SK-N-MC (cell line): Measurements from ENCODE around the gene IL13RA1.

Experiments
- DNase-seq: peaks from one replicate; pipeline ENCODE4 v3.0.0-alpha.2; 2011; ENCODE audit warnings: low read depth, low spot score
- H3K27ac ChIP-seq: fragments of 200-600 bp; sonication (generic); 2 replicates; pipeline ENCODE4 v1.5.1; 2016; ENCODE audit warnings: mixed run types
- H3K36me3 ChIP-seq: fragments of 200-600 bp; sonication (generic); 2 replicates; pipeline ENCODE4 v1.6.1; 2017; ENCODE audit warnings: antibody characterized with exemption, low read length, mixed read lengths; ENCODE audit not compliant: insufficient read depth
- H3K4me3 ChIP-seq: fragments of 200-600 bp; sonication (generic); 2 replicates; pipeline ENCODE4 v1.5.1; 2016
- H3K9ac ChIP-seq: fragments of 200-600 bp; sonication (generic); 2 replicates; pipeline ENCODE4 v1.8.0; 2017; ENCODE audit warnings: mixed run types, mixed read lengths; ENCODE audit not compliant: insufficient read length
- H3K9me3 ChIP-seq: fragments of 200-600 bp; sonication (generic); 2 replicates; pipeline ENCODE4 v1.6.1; 2017; ENCODE audit warnings: low read depth, mild to moderate bottlenecking, antibody characterized with exemption, low read length, moderate library complexity, mixed read lengths
- EZH2 ChIP-seq: fragments of 200-600 bp; sonication (generic); IDR thresholded peaks from one replicate; pipeline ENCODE4 v1.6.1; 2017; ENCODE audit warnings: antibody characterized with exemption
- FOXP2 ChIP-seq: optimal IDR thresholded peaks from 2 replicates; pipeline ENCODE3; 2011; ENCODE audit warnings: mild to moderate bottlenecking, moderate library complexity; ENCODE audit not compliant: insufficient read depth; ENCODE audit errors: extremely low read length, control extremely low read depth
- POLR2AphosphoS5 ChIP-seq: IDR thresholded peaks from 2 replicates; pipeline ENCODE4 v1.6.1; 2012; ENCODE audit warnings: mild to moderate bottlenecking, low read depth, low read length, borderline replicate concordance

The IL13RA1 gene

DNA sequence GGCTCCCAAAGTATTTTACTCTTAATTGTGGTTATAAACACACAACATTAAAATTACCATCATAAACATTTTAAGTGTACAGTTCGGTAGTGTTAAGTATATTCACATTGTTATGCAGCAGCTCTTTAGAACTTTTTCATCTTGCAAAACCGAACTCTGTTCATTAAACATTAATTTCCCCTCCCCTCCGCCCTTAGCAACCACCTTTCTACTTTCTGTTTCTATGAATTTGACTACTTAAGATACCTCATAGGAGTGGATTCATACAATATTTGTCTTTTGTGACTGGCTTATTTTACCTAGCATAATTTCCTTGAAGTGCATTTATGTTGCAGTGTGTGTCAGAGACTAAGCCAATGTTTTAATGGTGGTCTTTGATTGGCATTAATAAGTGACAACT lies 32.6 kb downstream of the IL13RA1 start:
- no peak overlapping the region for H3K4me3 ChIP-seq
- H3K9me3 ChIP-seq, result no peaks in the 10 kb centered on the region
- H3K27ac ChIP-seq, result no peak overlapping the region
- DNase-seq, result no peak
- TF ChIP-seq POLR2AphosphoS5, result no peak
- TF ChIP-seq FOXP2, result no peak
- H3K9ac ChIP-seq, result no peak overlapping the region
- no peaks in the 10 kb centered on the region for H3K36me3 ChIP-seq

GRCh38 chrX:118761939-118762707 lies 34.7 kb downstream of the IL13RA1 start:
- Histone ChIP-seq H3K4me3 (no peak overlapping the region), H3K9me3 (no peaks in the 10 kb centered on the region), H3K27ac (no peak overlapping the region), H3K9ac (no peak overlapping the region), H3K36me3 (no peaks in the 10 kb centered on the region)
- DNase-seq, result no peak
- TF ChIP-seq POLR2AphosphoS5 (no peak), FOXP2 (no peak), EZH2 (no peak)

DNA sequence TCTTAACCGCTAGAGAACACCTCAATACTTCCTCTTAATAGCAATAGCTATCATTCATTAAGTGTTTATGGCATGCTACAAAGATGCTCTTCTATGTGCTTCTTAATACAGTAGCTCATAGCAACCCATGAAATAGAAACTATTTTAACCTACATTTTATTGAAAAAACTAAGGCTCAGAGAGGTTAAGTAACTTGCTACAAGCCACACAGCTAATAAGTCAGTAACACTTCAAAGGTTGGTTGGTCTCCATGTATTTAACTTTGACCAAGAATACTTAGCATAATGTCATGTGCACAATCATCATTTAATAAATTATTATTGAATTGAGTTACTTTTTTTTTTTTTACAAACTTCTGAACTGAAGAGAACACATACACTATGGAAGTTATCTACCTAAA lies 36.1 kb downstream of the IL13RA1 start:
- no peak for TF ChIP-seq POLR2AphosphoS5
- no peak for TF ChIP-seq EZH2
- TF ChIP-seq FOXP2, result no peak

DNA sequence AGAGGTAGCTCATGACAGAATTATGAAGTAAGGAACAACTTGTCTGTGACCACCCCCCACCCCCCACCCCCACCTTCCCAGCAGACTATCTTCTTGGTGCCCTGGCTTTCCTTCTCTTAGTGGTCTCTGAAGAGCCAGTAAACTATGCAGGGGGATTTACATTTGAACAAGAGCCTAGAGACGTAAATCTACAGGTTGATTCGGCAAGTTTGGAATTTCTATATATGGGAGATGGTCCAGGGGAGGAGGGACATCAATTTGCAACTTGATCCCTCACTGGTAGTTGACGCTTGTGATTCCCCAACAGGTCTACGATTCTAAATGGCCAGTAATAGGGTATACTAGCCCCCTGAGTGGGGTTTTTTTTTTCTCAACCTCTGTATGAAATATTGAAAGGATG lies 36.7 kb downstream of the IL13RA1 start:
- Histone ChIP-seq H3K9ac (no peak overlapping the region), H3K36me3 (no peaks in the 10 kb centered on the region), H3K27ac (no peak overlapping the region), H3K9me3 (no peaks in the 10 kb centered on the region), H3K4me3 (no peak overlapping the region)
- DNase-seq, result no peak
- no peak for TF ChIP-seq EZH2
- TF ChIP-seq FOXP2, result no peak
- TF ChIP-seq POLR2AphosphoS5, result no peak

More for the DNA sequence above, 36.1 kb downstream of the IL13RA1 start:
- Histone ChIP-seq H3K9me3 (no peaks in the 10 kb centered on the region), H3K4me3 (no peak overlapping the region), H3K36me3 (no peaks in the 10 kb centered on the region), H3K9ac (no peak overlapping the region), H3K27ac (no peak overlapping the region)
- no peak for DNase-seq

DNA sequence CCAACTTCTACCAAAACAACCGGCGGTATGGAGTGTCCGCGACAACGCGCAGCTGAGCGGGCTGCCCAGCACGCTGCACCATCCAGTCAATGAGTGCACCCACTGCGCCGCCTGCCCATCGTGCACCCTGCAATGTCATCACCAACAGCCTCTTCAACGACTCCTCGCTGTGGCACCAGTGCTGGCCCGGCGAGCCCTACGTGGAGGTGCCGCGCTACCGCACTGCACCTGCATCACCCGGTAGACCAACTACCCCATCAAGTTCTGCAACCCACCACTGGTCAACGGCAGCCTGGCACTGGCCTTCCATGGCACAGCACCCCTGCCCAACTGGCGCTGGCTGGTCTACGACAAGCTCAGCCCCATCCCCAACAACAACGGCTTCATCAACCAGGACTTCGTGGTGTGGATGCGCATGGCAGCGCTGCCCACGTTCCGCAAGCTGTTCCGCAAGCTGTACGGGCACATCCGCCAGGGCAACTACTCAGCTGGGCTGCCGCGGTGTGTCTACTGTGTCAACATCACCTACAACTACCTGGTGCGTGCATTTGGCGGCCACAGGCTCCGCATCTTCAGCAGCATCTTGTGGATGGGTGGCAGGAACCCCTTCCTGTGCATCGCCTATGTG lies 42.8 kb downstream of the IL13RA1 start:
- Histone ChIP-seq H3K4me3 (no peak overlapping the region), H3K9ac (no peak overlapping the region), H3K9me3 (no peaks in the 10 kb centered on the region), H3K36me3 (no peaks in the 10 kb centered on the region), H3K27ac (no peak overlapping the region)
- no peak for TF ChIP-seq EZH2
- TF ChIP-seq FOXP2, result no peak
- DNase-seq, result no peak

- TF ChIP-seq EZH2, result no peak
- no peak for TF ChIP-seq POLR2AphosphoS5
- TF ChIP-seq FOXP2, result no peak
Observed at GRCh38 chrX:118772051-118772450, 44.6 kb downstream of the IL13RA1 start.

DNA sequence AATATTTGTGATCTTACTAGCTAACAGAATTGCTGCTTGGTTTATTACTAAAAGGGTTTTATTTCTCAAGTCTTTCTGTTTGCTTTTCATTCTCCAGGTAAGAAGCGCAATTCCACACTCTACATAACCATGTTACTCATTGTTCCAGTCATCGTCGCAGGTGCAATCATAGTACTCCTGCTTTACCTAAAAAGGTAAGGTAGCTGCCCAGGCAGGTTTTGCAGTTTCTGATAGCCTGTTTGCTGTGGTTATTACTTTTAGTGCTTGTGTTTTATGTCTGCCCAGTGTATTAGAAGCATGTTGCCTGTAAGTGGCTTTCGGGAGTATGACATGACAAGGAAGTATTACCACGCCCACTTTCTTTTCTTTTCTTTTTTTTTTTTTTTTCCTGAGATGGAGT lies 46.4 kb downstream of the IL13RA1 start:
- H3K27ac ChIP-seq, result no peak overlapping the region
- DNase-seq, result no peak
- H3K9ac ChIP-seq, result no peak overlapping the region
- no peaks in the 10 kb centered on the region for H3K36me3 ChIP-seq
- no peaks in the 10 kb centered on the region for H3K9me3 ChIP-seq
- TF ChIP-seq POLR2AphosphoS5, result no peak
- no peak for TF ChIP-seq EZH2
- no peak for TF ChIP-seq FOXP2
- no peak overlapping the region for H3K4me3 ChIP-seq

More at GRCh38 chrX:118772051-118772450, 44.6 kb downstream of the IL13RA1 start:
- Histone ChIP-seq H3K9me3 (no peaks in the 10 kb centered on the region), H3K4me3 (no peak overlapping the region), H3K36me3 (no peaks in the 10 kb centered on the region), H3K27ac (no peak overlapping the region), H3K9ac (no peak overlapping the region)
- no peak for DNase-seq

- DNase-seq, result no peak
- H3K9me3 ChIP-seq, result no peaks in the 10 kb centered on the region
- TF ChIP-seq FOXP2 (no peak), EZH2 (no peak), POLR2AphosphoS5 (no peak)
- no peak overlapping the region for H3K4me3 ChIP-seq
- no peaks in the 10 kb centered on the region for H3K36me3 ChIP-seq
- H3K9ac ChIP-seq, result no peak overlapping the region
- no peak overlapping the region for H3K27ac ChIP-seq
Observed at GRCh38 chrX:118779581-118779980, 52.2 kb downstream of the IL13RA1 start.

DNA sequence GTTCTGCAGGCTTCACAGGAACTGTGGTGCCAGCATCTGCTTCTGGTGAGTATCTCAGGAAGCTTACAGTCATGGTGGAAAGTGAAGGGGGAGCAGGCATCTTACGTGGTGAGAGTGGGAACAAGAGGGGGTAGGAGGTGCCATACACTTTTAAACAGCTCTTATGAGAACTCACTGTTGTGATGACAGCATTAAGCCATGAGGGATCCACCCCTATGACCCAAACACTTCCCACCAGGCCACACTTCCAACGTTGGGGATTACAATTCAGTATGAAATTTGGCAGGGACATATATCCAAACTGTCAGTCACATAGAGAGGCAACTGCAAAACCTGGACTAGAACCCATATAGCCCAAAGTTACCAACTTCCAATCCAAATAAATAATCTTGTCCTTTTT lies 53.1 kb downstream of the IL13RA1 start:
- no peak for DNase-seq
- Histone ChIP-seq H3K27ac (no peak overlapping the region), H3K9ac (no peak overlapping the region), H3K4me3 (no peak overlapping the region), H3K36me3 (no peaks in the 10 kb centered on the region), H3K9me3 (no peaks in the 10 kb centered on the region)
- no peak for TF ChIP-seq POLR2AphosphoS5
- no peak for TF ChIP-seq FOXP2
- TF ChIP-seq EZH2, result no peak

GRCh38 chrX:118780911-118781310 lies 53.5 kb downstream of the IL13RA1 start:
- no peak for TF ChIP-seq FOXP2
- TF ChIP-seq POLR2AphosphoS5, result no peak
- no peak for TF ChIP-seq EZH2
- Histone ChIP-seq H3K27ac (no peak overlapping the region), H3K4me3 (no peak overlapping the region), H3K9me3 (no peaks in the 10 kb centered on the region), H3K9ac (no peak overlapping the region), H3K36me3 (no peaks in the 10 kb centered on the region)
- no peak for DNase-seq
